HG02885 (cell line): ENCODE data around the gene BRMS1.
"Not testable (repeated sequence)": the region's sequence is repeated elsewhere in the genome, so short reads cannot be mapped to it uniquely, and the experiment has no call there.

ENCODE experiments used
- ATAC-seq: cut with Tn5 transposase; IDR thresholded peaks from one replicate; pipeline ENCODE4 v1.9.1; 2021; ENCODE audit warnings: mild to moderate bottlenecking; ENCODE audit not compliant: unreplicated experiment, poor library complexity

BRMS1 gene

DNA sequence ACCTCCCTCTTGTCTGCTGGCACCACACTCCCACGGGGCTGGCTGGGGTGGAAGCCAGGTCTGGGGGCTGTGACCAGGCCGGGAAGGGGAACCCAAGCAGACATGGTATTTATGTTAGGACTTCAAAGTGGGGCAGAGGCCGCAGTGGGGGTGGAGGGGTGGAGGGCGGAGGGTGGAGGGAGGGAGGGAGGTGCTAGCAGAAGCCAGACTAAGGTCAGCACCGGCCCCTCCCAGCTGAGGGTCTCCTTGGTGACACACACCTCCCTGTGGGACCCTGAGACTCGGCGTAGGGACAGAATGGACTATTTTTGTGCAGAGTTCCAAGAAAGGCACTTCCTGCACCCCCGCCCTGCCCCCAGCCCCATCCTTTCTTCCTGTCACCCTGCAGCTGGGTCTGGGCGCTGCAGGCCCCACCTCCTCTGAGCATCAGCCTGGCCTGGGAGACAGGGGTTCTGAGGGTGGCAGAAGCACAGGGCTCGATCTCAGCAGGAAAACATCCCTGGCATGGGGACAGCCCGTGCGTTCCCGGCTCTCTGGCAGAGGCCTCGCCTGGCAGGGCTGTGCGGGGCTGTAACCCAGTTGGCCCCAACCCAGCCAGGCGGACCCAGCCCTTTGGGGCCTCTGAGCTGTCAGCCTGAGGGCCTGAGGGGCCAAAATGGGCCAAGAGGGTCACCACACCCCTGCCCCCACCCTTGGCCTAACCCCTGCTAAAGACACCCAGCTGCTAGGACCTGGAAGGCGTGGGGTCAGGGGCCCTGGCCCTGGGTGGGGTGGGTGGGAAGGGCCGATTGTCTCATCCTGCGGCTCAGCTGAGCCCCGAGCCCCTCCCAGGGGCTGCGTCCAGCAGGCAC is 18.4 kb downstream of the BRMS1 start:
- ATAC-seq: no peak

DNA sequence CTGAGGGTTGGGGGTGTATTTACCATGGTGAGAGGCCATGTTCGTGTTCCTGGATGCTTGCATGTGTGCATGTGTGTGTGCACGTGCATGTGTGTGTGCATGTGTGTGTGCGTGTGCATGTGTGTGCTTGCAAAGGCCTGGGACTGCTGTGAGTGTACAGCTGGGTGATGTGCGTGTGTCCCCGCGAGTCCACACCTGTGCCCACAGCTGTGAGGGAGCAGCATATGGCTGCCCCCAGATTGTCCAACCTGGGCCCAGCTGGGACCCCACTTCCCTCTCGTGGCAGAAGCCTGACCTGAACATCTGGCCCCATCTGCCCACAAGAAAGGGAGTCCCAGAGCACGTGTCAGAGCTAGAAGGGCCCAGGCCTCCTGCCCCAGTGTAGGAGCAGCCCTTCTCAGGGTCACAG is 19.6 kb downstream of the BRMS1 start:
- no peak for ATAC-seq

GRCh38 chr11:66324664-66325063 is 20.2 kb downstream of the BRMS1 start:
- ATAC-seq: no peak

- ATAC-seq: no peak
Observed at GRCh38 chr11:66323684-66324083, 21.2 kb downstream of the BRMS1 start.

GRCh38 chr11:66322732-66323427 is 22.0 kb downstream of the BRMS1 start:
- no peak for ATAC-seq

DNA sequence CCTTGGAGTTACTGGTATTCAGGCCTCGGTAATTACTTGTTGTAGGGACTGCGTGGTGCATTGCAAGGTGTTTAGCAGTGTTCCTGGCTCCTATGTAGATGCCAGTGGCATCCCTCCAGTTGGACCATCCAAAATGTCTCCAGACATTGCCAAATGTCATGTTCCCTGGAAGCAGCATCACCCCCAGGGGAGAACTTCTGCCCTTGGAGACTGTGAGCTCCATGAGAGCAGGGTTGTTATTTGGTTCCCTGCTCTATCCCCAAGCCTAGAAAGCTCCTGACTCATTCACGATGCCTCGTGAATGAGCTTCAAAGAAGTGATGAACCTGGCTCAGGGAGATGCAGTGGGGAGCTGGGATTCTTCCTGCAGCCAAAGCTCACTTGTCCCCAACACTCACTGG is 23.3 kb downstream of the BRMS1 start:
- ATAC-seq: no peak

GRCh38 chr11:66320748-66321147 is 24.2 kb downstream of the BRMS1 start:
- ATAC-seq: not testable (repeated sequence)

GRCh38 chr11:66320289-66320688 is 24.6 kb downstream of the BRMS1 start:
- ATAC-seq: not testable (repeated sequence)

GRCh38 chr11:66318600-66318970 is 26.3 kb downstream of the BRMS1 start:
- ATAC-seq: no peak

DNA sequence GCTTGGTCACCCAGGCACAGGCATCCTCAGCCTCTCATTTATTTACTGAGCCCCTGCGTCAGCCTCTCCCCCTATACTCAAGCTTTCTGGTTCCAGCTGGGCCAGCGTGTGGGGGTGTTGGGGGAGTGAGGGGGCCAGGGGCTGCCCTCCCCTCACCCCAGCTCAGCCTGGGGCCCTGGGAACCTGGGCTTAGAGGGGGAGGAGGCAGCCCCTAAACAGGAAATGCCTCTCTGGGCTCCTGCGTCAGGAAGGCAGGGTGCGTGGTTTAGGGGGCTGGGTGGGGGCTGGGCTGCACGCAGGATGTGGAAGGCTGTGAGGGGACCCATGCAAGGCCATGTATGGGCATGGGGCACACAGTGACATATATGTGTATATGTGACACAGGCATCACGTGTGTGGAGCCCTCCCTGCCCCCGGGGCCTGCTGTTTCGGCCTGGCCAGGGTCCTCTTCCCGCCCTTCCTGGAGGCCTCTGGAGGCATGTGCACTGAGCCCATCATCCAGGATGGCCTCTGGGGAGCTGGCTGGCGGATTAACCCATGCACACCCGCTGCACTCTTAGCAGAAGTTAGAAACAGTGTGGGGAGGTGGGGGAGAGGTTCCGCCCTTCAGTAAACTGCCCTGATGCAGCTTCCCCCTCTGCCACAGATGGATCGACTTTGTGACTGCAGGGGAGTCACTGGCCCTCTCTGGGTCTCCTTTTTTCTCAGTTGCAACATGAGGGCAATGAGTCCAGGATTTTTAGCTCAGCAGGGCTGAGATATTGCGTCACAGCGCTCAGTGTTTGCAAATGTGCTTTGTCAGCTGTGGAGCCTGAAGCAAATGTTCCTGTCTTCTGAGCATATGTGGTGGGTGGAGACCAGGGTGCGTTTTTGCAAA is 26.9 kb downstream of the BRMS1 start:
- no peak for ATAC-seq

- ATAC-seq: no peak
Observed at GRCh38 chr11:66317322-66317722, 27.6 kb downstream of the BRMS1 start.

DNA sequence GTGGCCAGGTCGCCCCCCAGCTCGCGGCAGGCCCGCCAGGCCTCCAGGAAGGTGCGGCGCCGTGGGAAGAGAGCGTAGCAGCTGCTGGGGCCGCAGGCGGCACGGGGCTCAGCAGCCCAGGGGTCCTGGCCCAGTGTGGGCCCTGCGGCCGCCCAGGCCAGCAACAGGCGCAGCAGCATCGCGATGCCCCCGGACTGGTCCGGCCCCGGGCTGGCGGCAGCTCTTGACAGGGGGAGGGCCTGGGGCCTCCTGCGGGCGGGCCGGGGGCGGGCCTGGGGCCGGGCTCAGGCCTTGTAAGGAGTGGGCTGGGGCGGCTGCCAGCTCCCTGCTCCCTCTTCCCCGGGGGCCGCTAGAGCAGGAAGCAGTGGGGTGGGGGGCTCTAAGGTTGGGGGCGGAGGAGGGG is 28.1 kb downstream of the BRMS1 start, which contains the start of gene CD248:
CD248 (minus strand) TSS at position 196 of the 403 bp plus-strand sequence; CDS start at position 179, 17 bp downstream.
- no peak for ATAC-seq

DNA sequence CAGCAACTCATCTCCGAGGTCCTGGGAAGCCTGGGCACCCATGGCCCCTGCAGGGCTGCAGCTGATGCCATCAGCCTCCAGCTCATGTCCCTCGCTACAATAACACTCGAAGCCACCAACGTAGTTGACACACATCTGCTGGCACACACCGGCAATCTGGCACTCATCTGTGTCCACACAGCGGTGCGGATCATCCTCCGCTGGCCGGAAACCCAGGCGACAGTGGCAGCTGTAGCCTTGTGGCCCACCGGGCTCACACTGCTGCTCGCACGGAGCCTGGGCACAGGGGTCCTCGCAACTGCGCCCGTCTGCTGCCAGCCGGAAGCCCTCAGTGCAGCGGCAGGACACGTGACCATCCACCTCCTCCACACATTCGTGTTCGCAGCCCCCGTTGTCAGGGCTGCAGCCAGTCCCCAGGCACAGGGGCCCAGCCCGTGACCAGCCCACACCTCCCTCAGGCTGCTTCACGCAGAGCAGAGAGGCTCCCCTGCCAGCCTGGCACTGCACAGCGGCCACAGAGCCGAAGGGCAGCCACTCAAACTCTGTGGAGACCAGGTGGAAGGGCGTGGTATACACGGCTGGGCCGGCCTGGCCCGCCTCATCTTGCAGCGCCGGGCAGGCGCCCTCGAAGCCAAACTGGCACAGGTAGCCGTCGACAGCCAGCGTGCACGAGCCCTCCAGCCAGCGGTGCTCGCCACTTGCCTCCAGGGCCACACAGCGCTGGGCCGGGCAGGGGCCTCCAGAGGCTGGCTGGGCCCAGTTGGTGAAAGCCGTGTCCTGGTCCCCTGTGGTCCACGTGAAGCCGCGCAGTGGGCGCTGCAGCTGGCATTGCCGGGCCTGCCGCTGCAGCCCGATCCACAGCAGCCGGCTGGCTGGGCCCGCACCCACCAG is 28.7 kb downstream of the BRMS1 start:
- no peak for ATAC-seq

- ATAC-seq: no peak
Observed at GRCh38 chr11:66315498-66315885, 29.4 kb downstream of the BRMS1 start.

DNA sequence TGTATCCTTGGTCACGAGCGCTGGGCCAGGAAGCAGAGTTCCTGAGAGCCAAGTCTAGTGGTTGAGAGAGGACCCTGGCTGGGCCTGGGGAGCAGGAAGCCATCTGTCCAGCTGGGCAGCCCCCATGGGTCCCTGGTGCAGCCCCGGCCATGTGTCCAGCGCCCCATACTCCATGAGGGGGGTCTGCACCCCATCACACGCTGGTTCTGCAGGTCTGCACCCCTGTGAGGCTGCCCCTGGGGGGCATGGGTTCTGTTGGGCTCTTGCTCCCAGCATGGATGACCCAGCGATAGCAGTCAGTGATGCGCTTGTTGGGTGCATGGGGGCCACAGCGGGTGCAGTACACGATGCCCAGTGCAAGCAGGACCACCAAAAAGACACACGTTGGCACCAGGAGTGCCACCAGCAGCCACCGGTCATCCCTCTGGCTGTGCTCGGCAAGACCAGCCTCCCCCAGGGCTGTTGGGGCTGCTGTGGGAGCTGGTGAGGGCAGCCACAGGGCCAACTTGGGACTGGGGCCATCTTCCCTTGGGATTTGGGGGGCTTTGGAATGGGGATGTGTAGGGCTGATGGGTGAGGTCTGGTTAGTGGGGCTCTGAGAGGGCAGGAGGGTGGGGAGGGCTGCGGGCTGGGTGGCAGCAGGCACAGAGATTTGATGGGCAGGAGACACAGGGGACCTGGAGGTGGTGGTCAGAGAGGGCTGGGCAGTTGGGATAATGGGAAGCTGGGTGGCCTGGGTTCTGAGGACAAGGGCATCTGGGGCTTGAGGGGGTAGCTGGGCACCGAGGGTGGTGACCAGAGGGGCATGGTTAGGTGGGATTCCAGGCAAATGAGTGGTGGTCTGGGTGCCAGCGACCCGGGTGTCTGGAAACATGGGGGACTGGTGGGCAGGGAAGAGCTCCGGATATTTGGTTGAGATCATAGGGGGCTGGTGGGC is 30.1 kb downstream of the BRMS1 start:
- no peak for ATAC-seq

DNA sequence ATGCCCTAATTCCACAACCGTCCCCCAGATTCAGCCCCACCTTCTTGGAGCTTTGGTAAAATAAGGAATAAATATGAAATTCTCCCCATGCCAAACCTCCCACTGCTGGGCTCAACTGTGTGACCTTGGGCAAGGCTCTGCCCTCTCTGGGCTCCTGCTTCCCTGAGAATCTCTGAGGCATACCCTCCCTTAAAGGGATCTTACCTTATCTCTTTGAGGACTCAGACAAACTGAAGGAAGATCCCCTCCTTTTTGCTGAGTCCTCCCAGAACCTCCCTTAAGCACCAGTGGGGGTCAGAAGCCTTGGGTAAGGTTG is 30.8 kb downstream of the BRMS1 start:
- ATAC-seq: no peak

DNA sequence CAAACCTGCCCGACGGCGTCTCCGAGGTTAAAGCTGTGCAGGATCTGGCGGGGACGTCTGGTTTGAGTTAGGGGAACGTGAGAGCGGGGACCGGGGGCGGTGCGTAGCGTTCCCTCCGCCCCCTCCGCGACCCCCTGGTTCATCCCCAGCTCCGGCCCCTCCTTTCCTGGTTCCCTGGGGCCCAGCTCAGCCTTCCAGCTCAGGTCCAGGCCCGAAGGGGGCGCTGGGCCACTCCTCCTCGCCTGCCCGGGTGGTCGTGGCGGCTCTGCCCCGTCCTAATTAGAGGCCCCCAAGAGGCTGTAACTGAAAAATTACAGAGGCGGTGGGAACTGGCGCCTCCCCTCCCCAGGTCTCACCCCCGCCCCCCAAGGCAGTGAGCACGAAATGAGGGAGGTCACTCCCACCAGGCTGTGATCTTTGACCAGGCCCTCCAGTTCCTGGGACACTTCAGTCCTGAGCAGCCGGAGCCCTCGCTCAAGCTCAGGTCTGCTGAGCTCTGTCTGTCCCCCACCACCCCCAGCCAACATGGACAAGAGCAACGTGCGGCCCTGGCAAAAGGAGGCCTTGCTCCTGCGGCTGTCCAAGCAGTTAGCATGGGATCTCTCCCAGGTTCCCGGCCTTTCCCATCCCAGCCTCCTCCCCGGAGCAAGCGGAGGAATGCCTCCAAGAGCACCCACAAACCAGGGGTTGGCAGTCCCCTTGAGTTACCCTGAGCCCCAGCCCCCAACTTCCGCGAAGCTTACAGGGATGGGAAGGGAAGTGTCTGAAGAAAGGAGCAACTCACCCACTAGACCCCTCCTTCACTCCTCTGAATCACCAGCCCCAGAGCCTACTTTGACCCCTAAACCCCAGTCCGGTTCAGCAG is 31.4 kb downstream of the BRMS1 start:
- ATAC-seq: no peak
